ENCODE data around the gene DGLUCY.
"Not testable (repeated sequence)": the region's sequence is repeated elsewhere in the genome, so short reads cannot be mapped to it uniquely, and the experiment has no call there.

DGLUCY gene

GRCh38 chr14:91117960-91118359, 4.1 kb downstream of the DGLUCY start:
- TF ChIP-seq YY1 (IDR thresholded peaks at IDR 0.05; ENCODE audit: insufficient read depth, insufficient read length), result no peak
- TF ChIP-seq ZNF274 (IDR thresholded peaks at IDR 0.05; ENCODE audit: low read depth, low read length), result no peak
- no peak for TF ChIP-seq SUZ12 (IDR thresholded peaks at IDR 0.05; ENCODE audit: extremely low read depth, insufficient read depth, insufficient read length)
- Histone ChIP-seq H3K4me1 (ENCODE audit: insufficient read depth, insufficient read length) (peaks cover 4% of the 10 kb centered on the region), H3K4me3 (ENCODE audit: insufficient read length, low read depth) (no peak overlapping the region), H3K36me3 (ENCODE audit: insufficient read depth, insufficient read length, low read length) (peaks cover 12% of the 10 kb centered on the region), H3K9me3 (ENCODE audit: insufficient read depth, low read length) (peaks cover 7% of the 10 kb centered on the region; the same call in 1 of the 2 replicates), H3K27me3 (ENCODE audit: insufficient read depth, insufficient read length) (no peaks in the 10 kb centered on the region), H3K9ac (ENCODE audit: insufficient read length, low read depth) (no peak overlapping the region)
- no peak for DNase-seq (ENCODE audit: low read depth, low spot score)

- no peaks in the 10 kb centered on the region for H3K27me3 ChIP-seq (ENCODE audit: insufficient read depth, insufficient read length)
- H3K9ac ChIP-seq (ENCODE audit: insufficient read length, low read depth), result no peak overlapping the region
- peaks cover 19% of the 10 kb centered on the region for H3K36me3 ChIP-seq (ENCODE audit: insufficient read depth, insufficient read length, low read length)
- no peak overlapping the region for H3K4me3 ChIP-seq (ENCODE audit: insufficient read length, low read depth)
- TF ChIP-seq SUZ12 (IDR thresholded peaks at IDR 0.05; ENCODE audit: extremely low read depth, insufficient read depth, insufficient read length) (no peak), YY1 (IDR thresholded peaks at IDR 0.05; ENCODE audit: insufficient read depth, insufficient read length) (no peak), ZNF274 (IDR thresholded peaks at IDR 0.05; ENCODE audit: low read depth, low read length) (no peak)
- H3K4me1 ChIP-seq (ENCODE audit: insufficient read depth, insufficient read length), result peaks cover 4% of the 10 kb centered on the region
- H3K9me3 ChIP-seq (ENCODE audit: insufficient read depth, low read length), result peaks cover 7% of the 10 kb centered on the region; the same call in 1 of the 2 replicates
- no peak for DNase-seq (ENCODE audit: low read depth, low spot score)
Measured at GRCh38 chr14:91118511-91119068, 4.7 kb downstream of the DGLUCY start.

- H3K27me3 ChIP-seq (ENCODE audit: insufficient read depth, insufficient read length), result no peaks in the 10 kb centered on the region
- H3K4me3 ChIP-seq (ENCODE audit: insufficient read length, low read depth), result no peak overlapping the region
- no peak overlapping the region for H3K9ac ChIP-seq (ENCODE audit: insufficient read length, low read depth)
- TF ChIP-seq ZNF274 (IDR thresholded peaks at IDR 0.05; ENCODE audit: low read depth, low read length) (no peak), YY1 (IDR thresholded peaks at IDR 0.05; ENCODE audit: insufficient read depth, insufficient read length) (no peak), SUZ12 (IDR thresholded peaks at IDR 0.05; ENCODE audit: extremely low read depth, insufficient read depth, insufficient read length) (no peak)
- peaks cover 4% of the 10 kb centered on the region for H3K4me1 ChIP-seq (ENCODE audit: insufficient read depth, insufficient read length)
- H3K9me3 ChIP-seq (ENCODE audit: insufficient read depth, low read length), result peaks cover 7% of the 10 kb centered on the region; the same call in 1 of the 2 replicates
- H3K36me3 ChIP-seq (ENCODE audit: insufficient read depth, insufficient read length, low read length), result peaks cover 22% of the 10 kb centered on the region
- DNase-seq (ENCODE audit: low read depth, low spot score), result no peak
Measured at GRCh38 chr14:91119556-91120311, 5.9 kb downstream of the DGLUCY start.

GRCh38 chr14:91123201-91123600, 9.3 kb downstream of the DGLUCY start:
- Histone ChIP-seq H3K36me3 (ENCODE audit: insufficient read depth, insufficient read length, low read length) (peaks cover 28% of the 10 kb centered on the region), H3K9me3 (ENCODE audit: insufficient read depth, low read length) (peaks cover 12% of the 10 kb centered on the region; the same call in 1 of the 2 replicates), H3K4me3 (ENCODE audit: insufficient read length, low read depth) (no peak overlapping the region), H3K4me1 (ENCODE audit: insufficient read depth, insufficient read length) (peaks cover 1% of the 10 kb centered on the region), H3K27me3 (ENCODE audit: insufficient read depth, insufficient read length) (no peaks in the 10 kb centered on the region), H3K9ac (ENCODE audit: insufficient read length, low read depth) (no peak overlapping the region)
- TF ChIP-seq SUZ12 (IDR thresholded peaks at IDR 0.05; ENCODE audit: extremely low read depth, insufficient read depth, insufficient read length) (no peak), YY1 (IDR thresholded peaks at IDR 0.05; ENCODE audit: insufficient read depth, insufficient read length) (no peak), ZNF274 (IDR thresholded peaks at IDR 0.05; ENCODE audit: low read depth, low read length) (no peak)
- DNase-seq (ENCODE audit: low read depth, low spot score), result no peak

- not testable (repeated sequence) for H3K27me3 ChIP-seq (ENCODE audit: insufficient read depth, insufficient read length); H3K4me3 ChIP-seq (ENCODE audit: insufficient read length, low read depth); H3K4me1 ChIP-seq (ENCODE audit: insufficient read depth, insufficient read length); H3K9me3 ChIP-seq (ENCODE audit: insufficient read depth, low read length); DNase-seq (ENCODE audit: low read depth, low spot score); H3K9ac ChIP-seq (ENCODE audit: insufficient read length, low read depth)
- peaks cover 25% of the 10 kb centered on the region for H3K36me3 ChIP-seq (ENCODE audit: insufficient read depth, insufficient read length, low read length)
Measured at GRCh38 chr14:91124406-91125270, 10.8 kb downstream of the DGLUCY start.

- TF ChIP-seq ZNF274 (IDR thresholded peaks at IDR 0.05; ENCODE audit: low read depth, low read length) (no peak), YY1 (IDR thresholded peaks at IDR 0.05; ENCODE audit: insufficient read depth, insufficient read length) (no peak), SUZ12 (IDR thresholded peaks at IDR 0.05; ENCODE audit: extremely low read depth, insufficient read depth, insufficient read length) (no peak)
- Histone ChIP-seq H3K9me3 (ENCODE audit: insufficient read depth, low read length) (peaks cover 7% of the 10 kb centered on the region; the same call in 1 of the 2 replicates), H3K36me3 (ENCODE audit: insufficient read depth, insufficient read length, low read length) (peaks cover 21% of the 10 kb centered on the region), H3K9ac (ENCODE audit: insufficient read length, low read depth) (no peak overlapping the region), H3K4me3 (ENCODE audit: insufficient read length, low read depth) (no peak overlapping the region), H3K4me1 (ENCODE audit: insufficient read depth, insufficient read length) (peaks cover 1% of the 10 kb centered on the region), H3K27me3 (ENCODE audit: insufficient read depth, insufficient read length) (no peaks in the 10 kb centered on the region)
- no peak for DNase-seq (ENCODE audit: low read depth, low spot score)
Measured at GRCh38 chr14:91125271-91125660, 11.4 kb downstream of the DGLUCY start.

GRCh38 chr14:91125801-91126200, 11.9 kb downstream of the DGLUCY start:
- TF ChIP-seq YY1 (IDR thresholded peaks at IDR 0.05; ENCODE audit: insufficient read depth, insufficient read length), result no peak
- TF ChIP-seq SUZ12 (IDR thresholded peaks at IDR 0.05; ENCODE audit: extremely low read depth, insufficient read depth, insufficient read length), result no peak
- TF ChIP-seq ZNF274 (IDR thresholded peaks at IDR 0.05; ENCODE audit: low read depth, low read length), result no peak
- Histone ChIP-seq H3K9me3 (ENCODE audit: insufficient read depth, low read length) (peaks cover 7% of the 10 kb centered on the region; the same call in 1 of the 2 replicates), H3K36me3 (ENCODE audit: insufficient read depth, insufficient read length, low read length) (peaks cover 23% of the 10 kb centered on the region), H3K9ac (ENCODE audit: insufficient read length, low read depth) (no peak overlapping the region), H3K4me3 (ENCODE audit: insufficient read length, low read depth) (no peak overlapping the region), H3K4me1 (ENCODE audit: insufficient read depth, insufficient read length) (peaks cover 1% of the 10 kb centered on the region), H3K27me3 (ENCODE audit: insufficient read depth, insufficient read length) (no peaks in the 10 kb centered on the region)
- DNase-seq (ENCODE audit: low read depth, low spot score), result no peak

Data from NT2/D1 (cell line).